Mammary epithelial cell (primary cell): ENCODE data around the gene PTPRT.

Experiments
- CTCF ChIP-seq, 2 donors: IDR thresholded peaks in 1 of 2; conservative IDR thresholded peaks in 1 of 2; 2 replicates each; pipeline ENCODE4 v1.5.1; 2011 to 2012; ENCODE audit warnings: inconsistent platforms in 2 of 2, low read length in 2 of 2, mild to moderate bottlenecking in 2 of 2, control low read depth in 1 of 2, low read depth in 1 of 2; ENCODE audit not compliant: insufficient read depth in 1 of 2; ENCODE audit errors: extremely low read depth in 1 of 2
- EZH2 ChIP-seq: IDR thresholded peaks from 2 replicates; pipeline ENCODE4 v1.6.1; 2012; ENCODE audit warnings: low read length, inconsistent platforms, borderline replicate concordance

- TF ChIP-seq CTCF (conservative IDR thresholded peaks at IDR 0.05 in 1 of 2, IDR thresholded peaks at IDR 0.05 in 1 of 2; ENCODE audit: extremely low read depth in 1 of 2, insufficient read depth in 1 of 2, low read depth in 1 of 2, low read length in 2 of 2) (no peak), EZH2 (no peak)
Observed at GRCh38 chr20:42981253-42981652, 208.5 kb downstream of the PTPRT start.
